GM20431 (cell line): ENCODE data around the gene SLC6A17.

ENCODE experiments used
- in situ Hi-C: fragments of 300-500 bp; cut with MseI, MboI; formaldehyde crosslinking; loops from one replicate; pipeline ENCODE4 v1.15.0; 2020; ENCODE audit warnings: low sequenced_read_pairs; ENCODE audit not compliant: unreplicated experiment

SLC6A17 gene

GRCh38 chr1:110214454-110215404, 64.4 kb downstream of the SLC6A17 start:
- in situ Hi-C loops = no loop called here

- in situ Hi-C loops = no loop called here
These were observed 65.6 kb downstream of the SLC6A17 start for GRCh38 chr1:110215621-110216515.

- in situ Hi-C loops = no loop called here
These were observed 66.7 kb downstream of the SLC6A17 start for GRCh38 chr1:110216844-110217444.

- in situ Hi-C loops = no loop called here
These were observed 67.8 kb downstream of the SLC6A17 start for GRCh38 chr1:110218137-110218536.

- in situ Hi-C loops = no loop called here
These were observed 68.4 kb downstream of the SLC6A17 start for GRCh38 chr1:110218739-110219138.

GRCh38 chr1:110220324-110220723, 70.0 kb downstream of the SLC6A17 start:
- in situ Hi-C loops = no loop called here

- in situ Hi-C loops = no loop called here
These were observed 70.8 kb downstream of the SLC6A17 start for GRCh38 chr1:110221119-110221518.

- in situ Hi-C loops = no loop called here
These were observed 72.8 kb downstream of the SLC6A17 start for GRCh38 chr1:110223127-110223526.

- in situ Hi-C loops = no loop called here
These were observed 73.3 kb downstream of the SLC6A17 start for GRCh38 chr1:110223581-110223980.

GRCh38 chr1:110224240-110224995, 74.1 kb downstream of the SLC6A17 start:
- in situ Hi-C loops = no loop called here

- in situ Hi-C loops = no loop called here
These were observed 74.9 kb downstream of the SLC6A17 start for GRCh38 chr1:110225212-110225611.

- in situ Hi-C loops = no loop called here
These were observed 75.6 kb downstream of the SLC6A17 start for GRCh38 chr1:110225756-110226404.

- in situ Hi-C loops = no loop called here
These were observed 77.5 kb downstream of the SLC6A17 start for GRCh38 chr1:110227774-110228173.

GRCh38 chr1:110228381-110228780, 78.1 kb downstream of the SLC6A17 start:
- in situ Hi-C loops = no loop called here

GRCh38 chr1:110228869-110229268, 78.6 kb downstream of the SLC6A17 start:
- in situ Hi-C loops = no loop called here

GRCh38 chr1:110229348-110230001, 79.2 kb downstream of the SLC6A17 start:
- in situ Hi-C loops = no loop called here

- in situ Hi-C loops = no loop called here
These were observed 80.3 kb downstream of the SLC6A17 start for GRCh38 chr1:110230381-110231199.

- in situ Hi-C loops = no loop called here
These were observed 83.6 kb downstream of the SLC6A17 start for GRCh38 chr1:110233861-110234260.
